ENCODE data around the gene ATF5.
"Not testable (repeated sequence)": the region's sequence is repeated elsewhere in the genome, so short reads cannot be mapped to it uniquely, and the experiment has no call there.

Gene ATF5

GRCh38 chr19:49968279-49968922 is 39.4 kb downstream of the ATF5 start:
- Histone ChIP-seq H3K36me3 (ENCODE audit: low read length) (no peaks in the 10 kb centered on the region), H3K27me3 (ENCODE audit: low read length) (no peaks in the 10 kb centered on the region), H3K4me3 (ENCODE audit: insufficient read depth, low read length, poor library complexity, severe bottlenecking) (no peak overlapping the region), H3F3A (ENCODE audit: insufficient read depth) (no peaks in the 10 kb centered on the region), H3K79me2 (ENCODE audit: insufficient read depth, low read length) (no peaks in the 10 kb centered on the region), H3K9me2 (replicated peaks; ENCODE audit: insufficient read depth, low read length) (no peaks in the 10 kb centered on the region), H3K4me2 (ENCODE audit: low read depth, low read length, poor library complexity, severe bottlenecking) (no peak overlapping the region), H3K9ac (ENCODE audit: low read length) (no peak overlapping the region), H2AFZ (ENCODE audit: low read depth, low read length, severe bottlenecking) (no peak overlapping the region), H3K27ac (ENCODE audit: low read depth, low read length) (no peak overlapping the region), H3K9me3 (ENCODE audit: insufficient read depth, low read length) (no peaks in the 10 kb centered on the region), H4K20me1 (ENCODE audit: low read depth, low read length) (no peaks in the 10 kb centered on the region)
- TF ChIP-seq EZH2phosphoT487 (conservative IDR thresholded peaks at IDR 0.05; ENCODE audit: low read length) (no peak), CTCF (IDR thresholded peaks at IDR 0.05; ENCODE audit: insufficient read depth, low read length, poor library complexity, severe bottlenecking) (no peak)

GRCh38 chr19:49969355-49969754 is 40.4 kb downstream of the ATF5 start:
- H2AFZ ChIP-seq (ENCODE audit: low read depth, low read length, severe bottlenecking); H3K79me2 ChIP-seq (ENCODE audit: insufficient read depth, low read length); H3K36me3 ChIP-seq (ENCODE audit: low read length); H3K4me2 ChIP-seq (ENCODE audit: low read depth, low read length, poor library complexity, severe bottlenecking); H3K27ac ChIP-seq (ENCODE audit: low read depth, low read length); H3K27me3 ChIP-seq (ENCODE audit: low read length); H3F3A ChIP-seq (ENCODE audit: insufficient read depth); H3K9ac ChIP-seq (ENCODE audit: low read length); H4K20me1 ChIP-seq (ENCODE audit: low read depth, low read length); H3K9me3 ChIP-seq (ENCODE audit: insufficient read depth, low read length); H3K4me3 ChIP-seq (ENCODE audit: insufficient read depth, low read length, poor library complexity, severe bottlenecking); H3K9me2 ChIP-seq (replicated peaks; ENCODE audit: insufficient read depth, low read length): not testable (repeated sequence)

GRCh38 chr19:49971991-49972411 is 43.0 kb downstream of the ATF5 start:
- Histone ChIP-seq H4K20me1 (ENCODE audit: low read depth, low read length) (no peaks in the 10 kb centered on the region), H3K79me2 (ENCODE audit: insufficient read depth, low read length) (no peaks in the 10 kb centered on the region), H3K27ac (ENCODE audit: low read depth, low read length) (no peak overlapping the region), H3F3A (ENCODE audit: insufficient read depth) (no peaks in the 10 kb centered on the region), H3K36me3 (ENCODE audit: low read length) (no peaks in the 10 kb centered on the region), H3K4me2 (ENCODE audit: low read depth, low read length, poor library complexity, severe bottlenecking) (no peak overlapping the region), H3K9ac (ENCODE audit: low read length) (no peak overlapping the region), H2AFZ (ENCODE audit: low read depth, low read length, severe bottlenecking) (no peak overlapping the region), H3K9me2 (replicated peaks; ENCODE audit: insufficient read depth, low read length) (no peaks in the 10 kb centered on the region), H3K4me3 (ENCODE audit: insufficient read depth, low read length, poor library complexity, severe bottlenecking) (no peak overlapping the region), H3K9me3 (ENCODE audit: insufficient read depth, low read length) (no peaks in the 10 kb centered on the region), H3K27me3 (ENCODE audit: low read length) (no peaks in the 10 kb centered on the region)
- no peak for TF ChIP-seq EZH2phosphoT487 (conservative IDR thresholded peaks at IDR 0.05; ENCODE audit: low read length)
- TF ChIP-seq CTCF (IDR thresholded peaks at IDR 0.05; ENCODE audit: insufficient read depth, low read length, poor library complexity, severe bottlenecking): no peak

- H3K36me3 ChIP-seq (ENCODE audit: low read length): no peaks in the 10 kb centered on the region
- H3K9me2 ChIP-seq (replicated peaks; ENCODE audit: insufficient read depth, low read length): no peaks in the 10 kb centered on the region
- H3K79me2 ChIP-seq (ENCODE audit: insufficient read depth, low read length): no peaks in the 10 kb centered on the region
- no peak overlapping the region for H3K9ac ChIP-seq (ENCODE audit: low read length)
- H3K4me2 ChIP-seq (ENCODE audit: low read depth, low read length, poor library complexity, severe bottlenecking): no peak overlapping the region
- no peak overlapping the region for H3K27ac ChIP-seq (ENCODE audit: low read depth, low read length)
- no peaks in the 10 kb centered on the region for H3F3A ChIP-seq (ENCODE audit: insufficient read depth)
- H3K9me3 ChIP-seq (ENCODE audit: insufficient read depth, low read length): no peaks in the 10 kb centered on the region
- H3K27me3 ChIP-seq (ENCODE audit: low read length): no peaks in the 10 kb centered on the region
- H2AFZ ChIP-seq (ENCODE audit: low read depth, low read length, severe bottlenecking): no peak overlapping the region
- no peaks in the 10 kb centered on the region for H4K20me1 ChIP-seq (ENCODE audit: low read depth, low read length)
- H3K4me3 ChIP-seq (ENCODE audit: insufficient read depth, low read length, poor library complexity, severe bottlenecking): no peak overlapping the region
- no peak for TF ChIP-seq CTCF (IDR thresholded peaks at IDR 0.05; ENCODE audit: insufficient read depth, low read length, poor library complexity, severe bottlenecking)
- TF ChIP-seq EZH2phosphoT487 (conservative IDR thresholded peaks at IDR 0.05; ENCODE audit: low read length): no peak
Observed at GRCh38 chr19:49972841-49973240, 43.8 kb downstream of the ATF5 start.

Measured in SU-DHL-6 (cell line).